Ascending aorta (tissue), 2 donors: ENCODE measurements around the gene DRAP1. TPM values are rescaled to one million over a fixed set of nuclear protein-coding genes. Genes with fewer than 3 reads are reported as not detected.

Experiments used
- DNase-seq, 2 donors: peaks; one replicate each; pipeline ENCODE4 v3.0.0-alpha.2; 2019; ENCODE audit warnings: low spot score in 2 of 2
- H3K27ac ChIP-seq, 2 donors: fragments of 200-600 bp; sonication (generic); one replicate each; pipeline ENCODE4 v1.5.1; 2016 to 2017; ENCODE audit warnings: mild to moderate bottlenecking in 1 of 2
- H3K27me3 ChIP-seq: fragments of 200-600 bp; sonication (generic); one replicate; pipeline ENCODE4 v1.5.1; 2017
- H3K36me3 ChIP-seq, 2 donors: fragments of 200-600 bp; sonication (generic); one replicate each; pipeline ENCODE4 v1.5.1; 2016
- H3K4me1 ChIP-seq, 2 donors: fragments of 200-600 bp; sonication (generic); one replicate each; pipeline ENCODE4 v1.5.1; 2016 to 2017; ENCODE audit warnings: mild to moderate bottlenecking in 1 of 2
- H3K4me3 ChIP-seq, 2 donors: fragments of 200-600 bp; sonication (generic); one replicate each; pipeline ENCODE4 v1.5.1; 2016 to 2017; ENCODE audit warnings: mild to moderate bottlenecking in 1 of 2
- H3K9me3 ChIP-seq, 2 donors: fragments of 200-600 bp; sonication (generic); one replicate each; pipeline ENCODE4 v1.5.1; 2016
- intact Hi-C: fragments of 100-400 bp; cut with DNase I; formaldehyde crosslinking; loops from one replicate; pipeline ENCODE4 v1.15.1; 2023
- total RNA-seq: library from RNA; depleted of rRNA; stranded (reverse); fragments of >200 nt; gene quantifications from one replicate; pipeline ENCODE4 v1.1.0, GENCODE V29; 2016
- TF ChIP-seq, protein P1 (sequence below), 3 experiments: fragments of 200-600 bp in 2 of 3; fragments of 450-650 bp in 1 of 3; sonication (generic) in 2 of 3; IDR thresholded peaks; one replicate each; pipeline ENCODE4 v1.5.1; 2016 to 2019; ENCODE audit warnings: antibody characterized with exemption in 3 of 3, mild to moderate bottlenecking in 1 of 3, moderate library complexity in 1 of 3

DRAP1 gene
- total RNA-seq, 1 donor from 2014 or later, result 135 TPM

DNA sequence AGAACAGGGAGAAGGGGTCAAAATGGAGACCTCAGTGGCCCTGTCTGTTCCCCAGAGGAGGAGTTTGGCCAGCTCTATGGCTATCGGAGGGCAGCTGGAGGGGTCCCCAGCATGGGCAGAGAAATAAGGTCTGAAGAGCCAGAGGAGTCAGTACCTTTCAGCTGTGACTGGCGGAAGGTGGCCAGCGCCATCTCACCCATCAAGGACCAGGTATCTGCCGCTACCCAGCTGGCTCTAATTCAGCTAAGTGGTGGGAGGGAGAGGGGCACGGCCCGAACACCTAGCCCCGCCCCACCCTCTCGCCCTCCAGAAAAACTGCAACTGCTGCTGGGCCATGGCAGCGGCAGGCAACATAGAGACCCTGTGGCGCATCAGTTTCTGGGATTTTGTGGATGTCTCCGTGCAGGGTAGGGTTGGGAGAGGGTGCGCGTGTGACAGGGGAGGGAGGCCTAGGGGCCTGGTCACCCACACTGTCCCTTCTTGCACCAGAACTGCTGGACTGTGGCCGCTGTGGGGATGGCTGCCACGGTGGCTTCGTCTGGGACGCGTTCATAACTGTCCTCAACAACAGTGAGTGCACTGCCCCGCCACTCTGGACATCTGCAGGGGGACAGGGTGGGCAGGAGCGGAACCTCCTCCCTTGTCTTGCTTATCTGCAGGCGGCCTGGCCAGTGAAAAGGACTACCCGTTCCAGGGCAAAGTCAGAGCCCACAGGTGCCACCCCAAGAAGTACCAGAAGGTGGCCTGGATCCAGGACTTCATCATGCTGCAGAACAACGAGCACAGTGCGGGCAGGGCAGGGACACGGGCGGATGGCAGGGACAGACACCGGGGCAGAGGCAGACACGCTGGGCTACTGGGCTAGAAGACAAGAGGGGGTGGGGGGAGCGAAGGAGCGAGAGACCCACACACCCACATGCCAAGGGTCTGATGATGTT lies 36.8 kb upstream of the DRAP1 start:
- no peak for DNase-seq
- Histone ChIP-seq H3K36me3 (peaks cover 20 to 41% of the 10 kb centered on the region in 2 donors), H3K4me1 (peaks cover 0 to 6% of the 10 kb centered on the region in 2 donors), H3K27me3 (no peaks in the 10 kb centered on the region), H3K4me3 (no peak overlapping the region), H3K27ac (no peak overlapping the region), H3K9me3 (no peaks in the 10 kb centered on the region)
- intact Hi-C loops, result no loop called here
- TF ChIP-seq, protein P1, sequence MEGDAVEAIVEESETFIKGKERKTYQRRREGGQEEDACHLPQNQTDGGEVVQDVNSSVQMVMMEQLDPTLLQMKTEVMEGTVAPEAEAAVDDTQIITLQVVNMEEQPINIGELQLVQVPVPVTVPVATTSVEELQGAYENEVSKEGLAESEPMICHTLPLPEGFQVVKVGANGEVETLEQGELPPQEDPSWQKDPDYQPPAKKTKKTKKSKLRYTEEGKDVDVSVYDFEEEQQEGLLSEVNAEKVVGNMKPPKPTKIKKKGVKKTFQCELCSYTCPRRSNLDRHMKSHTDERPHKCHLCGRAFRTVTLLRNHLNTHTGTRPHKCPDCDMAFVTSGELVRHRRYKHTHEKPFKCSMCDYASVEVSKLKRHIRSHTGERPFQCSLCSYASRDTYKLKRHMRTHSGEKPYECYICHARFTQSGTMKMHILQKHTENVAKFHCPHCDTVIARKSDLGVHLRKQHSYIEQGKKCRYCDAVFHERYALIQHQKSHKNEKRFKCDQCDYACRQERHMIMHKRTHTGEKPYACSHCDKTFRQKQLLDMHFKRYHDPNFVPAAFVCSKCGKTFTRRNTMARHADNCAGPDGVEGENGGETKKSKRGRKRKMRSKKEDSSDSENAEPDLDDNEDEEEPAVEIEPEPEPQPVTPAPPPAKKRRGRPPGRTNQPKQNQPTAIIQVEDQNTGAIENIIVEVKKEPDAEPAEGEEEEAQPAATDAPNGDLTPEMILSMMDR (IDR thresholded peaks at IDR 0.05), result no peak

DNA sequence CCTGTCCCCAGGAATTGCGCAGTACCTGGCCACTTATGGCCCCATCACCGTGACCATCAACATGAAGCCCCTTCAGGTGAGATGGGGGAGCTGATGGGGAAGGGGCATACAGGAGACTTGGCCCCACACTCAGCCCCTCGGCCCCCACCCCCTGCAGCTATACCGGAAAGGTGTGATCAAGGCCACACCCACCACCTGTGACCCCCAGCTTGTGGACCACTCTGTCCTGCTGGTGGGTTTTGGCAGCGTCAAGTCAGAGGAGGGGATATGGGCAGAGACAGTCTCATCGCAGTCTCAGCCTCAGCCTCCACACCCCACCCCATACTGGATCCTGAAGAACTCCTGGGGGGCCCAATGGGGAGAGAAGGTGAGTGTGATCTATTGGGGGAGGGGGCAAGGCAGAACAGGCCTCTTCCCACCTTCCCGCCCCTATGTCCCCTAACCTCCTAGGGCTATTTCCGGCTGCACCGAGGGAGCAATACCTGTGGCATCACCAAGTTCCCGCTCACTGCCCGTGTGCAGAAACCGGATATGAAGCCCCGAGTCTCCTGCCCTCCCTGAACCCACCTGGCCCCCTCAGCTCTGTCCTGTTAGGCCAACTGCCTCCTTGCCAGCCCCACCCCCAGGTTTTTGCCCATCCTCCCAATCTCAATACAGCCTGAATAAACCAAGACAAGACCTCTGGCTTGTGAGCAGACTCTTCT lies 36.0 kb upstream of the DRAP1 start:
- Histone ChIP-seq H3K36me3 (peaks cover 20 to 41% of the 10 kb centered on the region in 2 donors), H3K27ac (no peak overlapping the region), H3K4me1 (peaks cover 3 to 12% of the 10 kb centered on the region in 2 donors), H3K27me3 (no peaks in the 10 kb centered on the region), H3K9me3 (no peaks in the 10 kb centered on the region), H3K4me3 (no peak overlapping the region)
- intact Hi-C loops, result no loop called here
- DNase-seq, result no peak
- TF ChIP-seq, protein P1 (IDR thresholded peaks at IDR 0.05), result no peak

DNA sequence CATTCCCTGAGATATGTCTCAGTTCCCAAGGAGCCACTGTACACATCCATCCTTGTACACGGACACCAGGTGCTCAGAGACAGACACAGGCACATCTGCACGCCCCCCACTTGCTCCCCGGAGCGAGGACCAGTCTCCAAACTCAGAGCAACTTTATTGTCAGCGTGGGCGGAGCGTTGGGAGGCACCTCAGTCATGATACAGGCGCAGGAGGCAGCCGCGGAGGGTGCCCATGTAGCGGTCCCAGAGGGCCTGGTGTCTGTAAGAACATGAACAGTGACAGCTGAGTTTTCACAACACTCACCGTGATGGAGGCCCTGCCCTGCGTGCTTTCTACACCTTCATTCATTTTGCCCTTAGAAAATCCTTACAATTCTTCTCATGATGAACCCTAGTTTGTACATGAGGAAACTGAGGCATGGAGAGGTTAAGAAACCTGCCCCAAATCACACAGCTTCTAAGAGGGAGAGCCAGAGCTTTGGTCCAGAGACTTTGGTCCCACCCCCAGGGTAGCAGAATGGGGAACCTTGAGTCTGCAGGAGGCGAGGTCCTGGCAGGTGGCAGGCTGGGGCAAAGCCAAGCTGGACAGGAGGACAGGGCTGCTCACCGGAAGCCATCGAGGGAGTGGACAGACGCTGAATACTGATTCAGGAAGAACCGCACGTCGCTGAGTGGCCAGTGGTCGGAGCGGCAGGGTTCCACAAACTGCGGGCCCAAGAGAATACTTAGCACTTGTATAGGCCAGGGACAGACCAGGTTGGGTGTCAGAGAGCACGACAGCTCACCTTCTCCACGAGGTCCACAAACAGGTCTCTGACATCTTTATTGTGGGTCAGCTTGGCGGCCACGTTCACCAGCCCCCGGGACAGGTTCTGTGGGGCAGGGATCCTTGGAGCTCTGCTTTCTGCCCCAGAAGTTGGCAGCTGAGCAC lies 35.2 kb upstream of the DRAP1 start:
- no peak overlapping the region for H3K4me3 ChIP-seq
- no peaks in the 10 kb centered on the region for H3K27me3 ChIP-seq
- peak overlapping the region in 1 of 2 donors; percentile 37 for H3K27ac ChIP-seq
- no peaks in the 10 kb centered on the region for H3K9me3 ChIP-seq
- peaks cover 3 to 12% of the 10 kb centered on the region in 2 donors for H3K4me1 ChIP-seq
- H3K36me3 ChIP-seq, result peaks cover 20 to 41% of the 10 kb centered on the region in 2 donors
- intact Hi-C loops, result loop anchor here (1.0 kb wide), 2 partner anchors 77 to 105 kb away; partner anchors contain the start of gene SART1
- TF ChIP-seq, protein P1 (IDR thresholded peaks at IDR 0.05), result no peak
- no peak for DNase-seq

DNA sequence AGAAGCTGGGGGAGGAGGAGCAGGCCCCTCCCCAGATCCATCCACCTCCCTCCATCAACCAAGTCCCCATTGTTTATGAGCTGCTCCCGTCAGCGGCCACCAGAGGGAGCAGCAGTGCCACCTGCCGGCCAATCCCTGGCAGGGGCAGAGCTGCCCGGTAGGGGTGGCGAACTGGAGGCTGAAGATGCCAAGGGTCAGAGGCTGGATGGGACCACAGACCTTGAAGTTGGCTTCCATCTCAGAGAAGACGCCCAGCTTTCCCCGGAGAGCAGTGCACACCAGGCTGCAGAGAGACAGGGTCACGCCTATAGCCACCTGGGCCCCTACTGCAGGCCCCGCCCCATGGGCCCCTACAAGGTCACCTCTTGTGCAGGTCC lies 34.5 kb upstream of the DRAP1 start:
- TF ChIP-seq, protein P1 (IDR thresholded peaks at IDR 0.05), result peak; percentile 97 to 99 (median 98)
- peak in 1 of 2 donors; percentile 87 for DNase-seq
- no peak overlapping the region for H3K4me3 ChIP-seq
- H3K4me1 ChIP-seq, result peaks cover 5 to 12% of the 10 kb centered on the region in 2 donors
- H3K9me3 ChIP-seq, result no peaks in the 10 kb centered on the region
- peaks cover 20 to 41% of the 10 kb centered on the region in 2 donors for H3K36me3 ChIP-seq
- intact Hi-C loops, result loop anchor here (1.0 to 5.0 kb wide), 4 partner anchors 77 to 183 kb away; partner anchors contain the start of genes BANF1, EIF1AD and SART1
- H3K27ac ChIP-seq, result peak overlapping the region; percentile 3 to 37
- no peaks in the 10 kb centered on the region for H3K27me3 ChIP-seq

DNA sequence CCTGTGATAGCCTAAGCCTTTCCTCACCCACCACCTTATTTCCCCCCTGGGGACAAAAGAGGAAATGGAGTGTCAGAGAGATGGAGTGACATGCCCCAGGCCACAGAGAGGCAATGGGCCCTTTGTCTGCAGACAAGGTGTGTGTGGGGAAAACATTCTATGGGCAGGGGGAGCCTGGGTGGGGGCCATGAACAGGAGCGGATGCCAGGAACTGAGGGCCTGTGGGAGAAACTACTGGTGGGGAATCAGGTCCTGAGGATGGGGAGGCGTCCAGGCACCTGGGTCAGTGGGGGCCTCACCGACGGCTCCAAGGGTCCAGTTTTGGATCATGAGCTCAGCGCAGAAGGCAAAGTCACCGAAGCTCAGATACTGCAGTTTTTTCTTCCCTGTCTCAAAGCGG lies 34.0 kb upstream of the DRAP1 start:
- Histone ChIP-seq H3K4me3 (no peak overlapping the region), H3K36me3 (peaks cover 20 to 41% of the 10 kb centered on the region in 2 donors), H3K27me3 (no peaks in the 10 kb centered on the region), H3K9me3 (no peaks in the 10 kb centered on the region), H3K4me1 (peaks cover 10 to 12% of the 10 kb centered on the region in 2 donors), H3K27ac (peak overlapping the region; percentile 3 to 37)
- TF ChIP-seq, protein P1 (IDR thresholded peaks at IDR 0.05), result no peak
- no peak for DNase-seq
- intact Hi-C loops, result loop anchor here (5.0 kb wide), 2 partner anchors 117 to 182 kb away; partner anchors contain the start of genes BANF1 and EIF1AD
